ENCODE data around the gene LRRIQ3. TPM values are rescaled to one million over a fixed set of nuclear protein-coding genes. Genes with fewer than 3 reads are reported as not detected.
"Not testable (repeated sequence)": the region's sequence is repeated elsewhere in the genome, so short reads cannot be mapped to it uniquely, and the experiment has no call there.

LRRIQ3 gene
- total RNA-seq = 0.35 TPM
- long read RNA-seq, partial matches to known transcripts = 2 of 2 reads
- long read RNA-seq, other reads (novel, unspliced or antisense) = 0 of 2 reads

GRCh38 chr1:74197657-74198552 is at the start of gene LRRIQ3, which contains the start of gene FPGT:
Gene LRRIQ3 (minus strand): TSS chr1:74198176. CDS start chr1:74183684, 14,492 bp downstream.
Gene FPGT (plus strand): TSS chr1:74198242. CDS start chr1:74198279, 37 bp downstream.
- DNase-seq (peak; percentile 98), ATAC-seq (peak; percentile 100)
- intact Hi-C loops (cut with micrococcal nuclease) = no loop called here

GRCh38 chr1:74246315-74246714 is 48.3 kb upstream of the LRRIQ3 start:
- ATAC-seq = no peak
- intact Hi-C loops (cut with micrococcal nuclease) = no loop called here
- no peak for DNase-seq

DNA sequence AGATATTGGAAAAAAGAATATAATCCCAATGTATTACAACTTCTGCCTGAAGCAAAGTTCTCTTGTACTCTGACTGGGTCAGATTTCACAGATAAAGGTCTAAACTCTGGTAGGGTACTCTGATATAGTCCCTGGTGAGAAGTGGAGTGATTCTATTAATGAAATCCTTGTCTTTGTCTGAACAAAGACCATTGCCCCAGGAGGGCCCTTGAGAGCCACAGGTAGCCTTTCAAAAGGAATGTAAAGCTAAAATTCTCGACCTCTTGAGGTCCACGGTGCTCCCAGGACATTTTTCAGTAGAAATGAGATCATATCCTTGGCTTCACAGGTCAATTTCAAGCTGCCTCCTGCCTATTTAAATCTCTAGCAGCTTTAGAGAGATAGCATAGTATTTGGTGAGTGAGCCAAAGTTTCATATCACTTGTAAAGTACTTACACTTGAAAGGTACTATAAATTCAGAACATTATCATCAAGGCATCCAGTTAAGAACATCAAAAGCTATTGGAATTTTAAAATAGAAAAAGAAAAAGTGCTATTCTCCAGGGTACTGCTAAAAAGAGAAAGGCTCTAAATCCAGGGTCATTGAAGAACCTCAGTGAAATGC is 47.3 kb upstream of the LRRIQ3 start:
- peak; percentile 84 for ATAC-seq
- intact Hi-C loops (cut with micrococcal nuclease) = no loop called here
- DNase-seq = no peak

DNA sequence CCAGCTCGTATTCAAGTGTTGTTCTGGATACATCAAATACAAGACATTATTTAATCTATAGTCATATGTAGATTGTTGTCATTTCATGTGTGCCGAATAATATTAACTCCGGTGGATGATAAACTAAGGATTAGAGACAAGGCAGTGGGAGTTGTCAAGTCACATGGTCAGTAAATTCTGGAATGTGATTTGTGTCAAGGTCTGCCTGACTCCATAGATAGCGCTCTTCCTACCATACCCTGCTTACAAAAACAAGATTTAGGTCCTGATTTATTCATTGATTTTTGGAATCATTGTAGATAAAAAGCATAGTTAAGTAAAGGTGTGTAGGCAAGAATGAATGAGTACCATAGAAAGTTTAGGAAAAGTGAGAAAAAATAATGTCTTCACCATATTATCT is 39.8 kb upstream of the LRRIQ3 start:
- ATAC-seq = peak; percentile 34
- intact Hi-C loops (cut with micrococcal nuclease) = no loop called here
- DNase-seq = no peak

DNA sequence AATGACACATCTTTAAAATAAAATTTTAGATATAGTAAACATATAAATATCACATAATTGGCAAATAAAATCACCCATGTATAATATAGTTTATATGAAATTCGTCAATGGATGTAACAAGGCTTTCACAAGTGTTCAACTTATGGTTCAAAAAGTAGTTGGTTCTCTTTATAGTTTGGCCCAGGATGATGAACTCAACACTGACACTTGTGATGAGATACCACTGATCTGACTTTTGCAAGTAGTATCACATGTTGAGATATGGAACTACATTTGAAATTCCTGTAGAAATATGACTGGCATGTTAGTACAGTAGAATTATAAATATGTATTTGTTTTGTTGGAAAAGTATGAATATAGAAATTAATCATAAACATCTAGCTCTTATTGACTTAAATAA is 39.1 kb upstream of the LRRIQ3 start:
- DNase-seq (no peak), ATAC-seq (peak; percentile 40)
- intact Hi-C loops (cut with micrococcal nuclease) = no loop called here

- DNase-seq (no peak), ATAC-seq (peak; percentile 55)
- intact Hi-C loops (cut with micrococcal nuclease) = no loop called here
Observed at GRCh38 chr1:74236440-74236839, 38.5 kb upstream of the LRRIQ3 start.

GRCh38 chr1:74235153-74235552 is 37.2 kb upstream of the LRRIQ3 start, which contains the start of gene TNNI3K:
Gene TNNI3K (plus strand): TSS chr1:74235387. CDS start chr1:74235452, 65 bp downstream.
- intact Hi-C loops (cut with micrococcal nuclease) = no loop called here
- DNase-seq (no peak), ATAC-seq (peak; percentile 63)

- intact Hi-C loops (cut with micrococcal nuclease) = no loop called here
- no peak for DNase-seq
- ATAC-seq = no peak
Observed at GRCh38 chr1:74223453-74223852, 25.5 kb upstream of the LRRIQ3 start.

- DNase-seq (no peak), ATAC-seq (no peak)
- intact Hi-C loops (cut with micrococcal nuclease) = no loop called here
Observed at GRCh38 chr1:74222701-74223100, 24.7 kb upstream of the LRRIQ3 start.

DNA sequence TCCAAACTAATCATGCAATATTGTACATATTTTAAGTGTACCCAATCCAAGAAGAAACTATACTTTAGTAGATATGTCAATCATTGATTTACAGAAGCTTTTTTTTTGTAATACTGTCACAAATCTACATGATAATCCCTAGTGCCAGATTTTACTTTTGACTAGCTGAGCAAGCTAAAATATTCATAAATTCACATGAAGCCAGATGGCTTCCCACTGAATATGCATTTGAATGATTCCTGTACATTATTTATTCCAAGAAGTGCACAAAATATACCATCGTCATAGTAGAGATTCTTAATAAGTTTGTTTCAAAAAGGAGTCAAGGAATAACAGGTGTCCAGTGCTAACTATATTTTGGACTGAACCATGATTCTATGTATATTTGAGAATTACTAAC is 17.3 kb upstream of the LRRIQ3 start:
- ATAC-seq (no peak), DNase-seq (no peak)
- intact Hi-C loops (cut with micrococcal nuclease) = no loop called here

- DNase-seq = no peak
- intact Hi-C loops (cut with micrococcal nuclease) = no loop called here
- no peak for ATAC-seq
Observed at GRCh38 chr1:74205266-74205665, 7.3 kb upstream of the LRRIQ3 start.

- ATAC-seq = no peak
- intact Hi-C loops (cut with micrococcal nuclease) = no loop called here
- DNase-seq = no peak
Observed at GRCh38 chr1:74199504-74199903, 1.5 kb upstream of the LRRIQ3 start.

- DNase-seq (no peak), ATAC-seq (no peak)
- intact Hi-C loops (cut with micrococcal nuclease) = no loop called here
Observed at GRCh38 chr1:74197255-74197654, 721 bp downstream of the LRRIQ3 start.

DNA sequence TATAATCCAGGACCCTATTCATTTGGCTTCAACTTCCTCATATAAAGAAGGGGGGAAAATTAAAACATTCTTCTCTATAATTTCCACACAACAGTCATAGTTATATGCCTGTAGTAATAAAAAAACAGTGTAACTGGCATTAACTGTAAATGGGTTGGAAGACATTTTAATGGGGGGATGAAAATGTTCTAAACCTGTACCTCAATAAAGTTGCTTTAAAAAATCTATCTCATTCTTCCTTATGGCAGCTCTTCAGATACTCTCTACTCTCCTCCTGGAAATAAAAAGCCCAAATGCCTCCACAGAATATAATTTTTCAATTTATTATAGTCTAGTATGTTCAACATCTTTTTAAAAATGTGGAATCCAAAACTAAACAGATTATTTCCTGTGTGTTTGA is 2.6 kb downstream of the LRRIQ3 start:
- ATAC-seq (no peak), DNase-seq (no peak)
- intact Hi-C loops (cut with micrococcal nuclease) = no loop called here

DNA sequence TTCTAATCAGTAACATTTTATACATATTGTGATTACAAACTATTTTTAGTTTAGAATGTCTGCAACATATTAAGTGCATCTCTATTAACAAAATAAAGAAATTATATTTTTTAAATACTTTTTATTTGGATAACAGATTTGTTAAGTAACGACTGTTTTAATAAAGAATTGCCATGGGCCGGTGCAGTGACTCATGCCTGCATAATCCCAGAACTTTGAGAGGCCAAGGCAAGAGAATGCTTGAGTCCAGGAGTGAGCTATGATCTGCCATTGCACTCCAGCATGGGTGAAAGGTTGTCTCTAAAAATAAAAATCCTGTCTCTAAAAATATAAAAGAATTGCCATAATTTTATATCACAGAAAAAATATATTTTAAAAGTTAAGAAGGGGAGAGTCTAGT is 4.1 kb downstream of the LRRIQ3 start:
- intact Hi-C loops (cut with micrococcal nuclease) = no loop called here

GRCh38 chr1:74180490-74180889 is 17.5 kb downstream of the LRRIQ3 start:
- ATAC-seq = no peak
- intact Hi-C loops (cut with micrococcal nuclease) = no loop called here
- no peak for DNase-seq

More for the DNA sequence above, 4.1 kb downstream of the LRRIQ3 start:
- ATAC-seq (no peak), DNase-seq (no peak)

GRCh38 chr1:74174423-74174822 is 23.6 kb downstream of the LRRIQ3 start:
- ATAC-seq; intact Hi-C loops (cut with micrococcal nuclease); DNase-seq: not testable (repeated sequence)

GRCh38 chr1:74162333-74162732 is 35.6 kb downstream of the LRRIQ3 start:
- ATAC-seq (no peak), DNase-seq (no peak)
- intact Hi-C loops (cut with micrococcal nuclease) = no loop called here

- DNase-seq = no peak
- no peak for ATAC-seq
- intact Hi-C loops (cut with micrococcal nuclease) = no loop called here
Observed at GRCh38 chr1:74161497-74161896, 36.5 kb downstream of the LRRIQ3 start.

- DNase-seq (no peak), ATAC-seq (peak; percentile 51)
- intact Hi-C loops (cut with micrococcal nuclease) = no loop called here
Observed at GRCh38 chr1:74160046-74160445, 37.9 kb downstream of the LRRIQ3 start.
